Activated gamma-delta T cell (primary cell): Measurements from ENCODE around the gene RDH13.
A peak's percentile ranks its signal among the peaks of the same experiment; 100 is the strongest.
"Not testable (repeated sequence)": the region's sequence is repeated elsewhere in the genome, so short reads cannot be mapped to it uniquely, and the experiment has no call there.

ENCODE experiments used
- DNase-seq: peaks from one replicate; lab custom pipeline; 2025; lab: John Stamatoyannopoulos, UW
- total RNA-seq, 2 donors: gene quantifications; one replicate each; lab custom pipeline; 2026; lab: John Stamatoyannopoulos, UW

The RDH13 gene, protein sequence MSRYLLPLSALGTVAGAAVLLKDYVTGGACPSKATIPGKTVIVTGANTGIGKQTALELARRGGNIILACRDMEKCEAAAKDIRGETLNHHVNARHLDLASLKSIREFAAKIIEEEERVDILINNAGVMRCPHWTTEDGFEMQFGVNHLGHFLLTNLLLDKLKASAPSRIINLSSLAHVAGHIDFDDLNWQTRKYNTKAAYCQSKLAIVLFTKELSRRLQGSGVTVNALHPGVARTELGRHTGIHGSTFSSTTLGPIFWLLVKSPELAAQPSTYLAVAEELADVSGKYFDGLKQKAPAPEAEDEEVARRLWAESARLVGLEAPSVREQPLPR
- 14.0 to 15.6 reads per million in 2 donors for total RNA-seq

GRCh38 chr19:55062735-55063491 is at the start of gene RDH13:
RDH13 (minus strand) TSS chr19:55063148; CDS start chr19:55063032, 116 bp downstream.
- DNase-seq = peak; percentile 95

DNA sequence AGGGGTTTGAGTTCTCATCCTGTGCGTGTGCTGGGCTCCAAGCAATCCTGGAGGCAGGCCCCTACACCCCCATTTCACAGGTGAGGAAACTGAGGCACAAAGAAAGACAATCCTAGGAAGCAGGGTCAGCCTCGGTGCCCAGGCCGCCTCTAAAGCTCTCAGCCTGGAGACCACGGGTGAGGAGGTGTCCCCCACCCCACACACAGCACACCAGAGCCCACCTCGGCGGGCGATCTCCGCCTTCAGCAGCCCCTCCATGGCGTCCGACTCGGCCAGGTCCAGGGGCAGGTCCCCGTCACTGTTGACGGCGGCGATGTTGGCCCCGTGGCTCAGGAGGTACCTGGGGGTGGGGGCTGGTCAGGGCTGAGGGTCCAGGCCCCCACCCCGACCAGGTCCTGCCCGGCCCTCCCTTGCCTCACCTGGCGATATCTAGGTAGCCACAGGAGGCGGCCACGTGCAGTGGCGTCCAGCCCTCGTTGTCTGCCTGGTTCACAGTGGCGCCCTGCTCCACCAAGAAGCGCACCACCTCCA is 49.4 kb upstream of the RDH13 start:
- no peak for DNase-seq

DNA sequence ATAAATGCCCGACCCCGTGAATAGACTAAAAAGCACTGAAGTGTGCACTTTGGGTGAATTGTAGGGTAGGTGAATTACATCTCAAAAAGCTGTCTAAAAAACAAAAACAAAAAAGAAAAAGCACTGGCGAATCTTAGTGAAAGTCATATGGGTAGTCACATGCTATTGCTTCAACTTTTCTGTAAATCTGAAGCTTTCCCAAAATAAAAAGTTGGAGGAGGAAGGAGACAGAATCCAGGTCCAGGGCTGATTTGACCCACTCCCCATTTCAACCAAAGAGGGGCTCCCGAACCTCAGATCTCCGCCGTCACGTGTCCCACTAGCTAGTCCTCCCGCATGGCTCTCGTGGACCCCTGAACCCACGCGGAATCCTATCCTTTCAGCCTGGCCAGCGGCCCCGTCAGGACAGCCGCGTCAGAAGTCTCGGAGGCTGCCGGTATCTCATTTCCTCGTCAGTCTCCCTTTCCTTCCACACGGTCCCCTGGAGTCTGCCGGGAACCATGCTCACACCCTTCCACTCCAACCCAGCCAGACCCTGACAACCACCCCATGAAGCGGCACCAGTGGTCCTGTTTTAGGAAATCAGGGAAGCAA is 48.4 kb upstream of the RDH13 start:
- DNase-seq = no peak

GRCh38 chr19:55109527-55110291 is 46.8 kb upstream of the RDH13 start:
- no peak for DNase-seq

GRCh38 chr19:55107252-55107651 is 44.3 kb upstream of the RDH13 start:
- DNase-seq = not testable (repeated sequence)

- no peak for DNase-seq
Observed at GRCh38 chr19:55106591-55106990, 43.6 kb upstream of the RDH13 start.

DNA sequence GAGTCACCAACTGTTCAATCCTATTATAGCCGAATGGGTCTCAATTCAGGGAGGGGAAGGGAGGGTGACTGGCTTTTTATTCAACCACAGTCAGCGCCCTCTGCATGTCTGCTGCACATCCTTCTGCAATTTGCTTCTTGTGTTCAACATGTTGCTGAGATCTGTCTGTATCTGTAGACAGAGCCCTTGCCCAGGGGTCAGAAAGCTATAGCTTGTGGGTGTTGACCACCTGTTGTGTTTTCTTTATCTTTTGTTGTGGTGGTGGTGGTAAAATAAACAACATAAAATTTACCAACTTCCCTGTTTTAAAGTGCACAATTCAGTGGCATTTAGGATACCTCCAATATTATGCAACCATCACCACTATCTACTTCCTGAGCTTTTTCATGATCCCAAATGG is 42.3 kb upstream of the RDH13 start:
- DNase-seq = no peak

GRCh38 chr19:55103190-55103589 is 40.2 kb upstream of the RDH13 start:
- DNase-seq = no peak

GRCh38 chr19:55101261-55101660 is 38.3 kb upstream of the RDH13 start:
- DNase-seq = no peak

DNA sequence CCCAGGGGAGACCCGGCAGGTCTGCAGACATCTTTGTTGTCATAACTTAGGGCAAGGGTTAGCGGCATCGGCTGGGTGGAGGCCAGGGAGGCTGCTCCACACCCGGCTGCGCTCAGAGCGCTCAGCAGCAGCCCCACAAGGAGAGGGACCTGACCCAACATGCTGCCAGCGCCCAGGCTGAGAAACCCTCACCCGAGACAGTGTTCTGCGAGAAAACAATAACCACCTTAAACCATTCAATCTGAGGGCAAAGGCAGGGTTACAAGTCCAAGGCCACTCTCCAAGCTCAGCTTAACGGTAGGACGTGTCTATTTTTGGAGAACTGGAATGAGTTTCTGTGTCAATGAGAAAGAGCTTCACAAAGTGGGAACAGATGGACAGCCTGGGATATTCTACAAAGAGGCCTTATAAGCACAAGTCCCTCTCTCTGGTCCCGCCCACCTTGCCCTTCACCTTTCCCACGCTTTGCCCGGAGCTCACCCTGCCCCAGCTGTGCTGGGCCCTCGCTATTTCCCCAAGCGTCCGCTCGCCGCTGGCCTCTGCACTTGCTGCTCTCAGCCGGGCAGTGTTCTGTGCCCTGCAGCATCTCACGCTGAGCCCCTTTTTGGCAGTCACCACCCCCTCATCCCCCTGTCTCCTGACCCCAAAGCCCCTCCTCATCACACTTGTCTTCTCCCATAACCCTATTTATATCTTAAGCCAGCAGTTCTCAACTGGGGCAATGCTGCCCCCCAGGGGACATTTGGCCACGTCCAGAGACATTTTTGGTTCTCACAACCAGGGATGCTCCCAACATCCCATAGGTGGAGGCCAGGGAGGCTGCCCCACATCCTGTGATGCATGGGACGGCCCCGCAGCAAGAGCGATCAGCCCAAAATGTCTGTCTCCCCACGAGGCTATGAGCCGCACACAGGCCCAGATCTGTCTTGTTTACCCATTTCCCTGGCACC is 36.9 kb upstream of the RDH13 start:
- DNase-seq = no peak

DNA sequence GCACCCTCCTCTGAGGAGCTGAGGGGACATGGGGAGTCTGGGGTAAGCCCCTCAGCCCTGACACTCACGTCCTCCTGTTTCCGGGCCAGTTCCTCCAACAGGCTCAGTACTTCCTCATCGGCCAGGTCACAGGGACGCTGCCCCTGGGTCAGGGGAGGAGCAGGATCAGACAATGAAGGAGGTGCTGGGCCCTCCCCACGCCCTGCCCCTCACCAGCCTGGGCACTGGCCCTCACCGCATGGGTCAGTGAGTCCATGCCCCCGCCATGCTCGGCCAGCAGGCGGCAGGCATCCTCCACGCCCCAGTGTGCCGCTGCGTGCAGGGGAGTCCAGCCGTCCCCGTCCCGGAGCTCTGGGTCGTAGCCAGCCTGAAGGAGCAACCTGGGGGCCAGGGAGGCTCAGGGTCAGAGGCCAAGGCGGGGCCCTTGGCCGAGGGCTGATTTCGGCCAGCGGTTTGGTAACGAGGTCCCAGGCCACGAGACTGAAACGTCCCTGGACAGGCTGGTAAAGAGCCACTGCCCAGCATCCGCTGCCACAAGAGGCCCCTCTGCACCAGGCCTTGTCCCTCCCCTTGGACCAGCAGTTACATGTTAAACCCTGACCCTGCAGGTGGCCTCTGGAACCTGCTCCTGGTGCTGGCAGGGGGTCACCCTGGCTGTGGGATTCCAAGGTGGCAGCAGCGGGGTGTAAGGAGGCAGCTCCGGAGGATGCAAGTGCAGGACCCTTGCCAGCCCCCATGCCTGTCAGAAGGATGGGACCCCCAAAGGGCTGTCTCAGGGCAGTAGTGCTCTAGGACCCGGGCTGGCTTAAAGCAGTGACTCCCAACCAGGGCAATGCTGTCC is 36.0 kb upstream of the RDH13 start:
- no peak for DNase-seq

DNA sequence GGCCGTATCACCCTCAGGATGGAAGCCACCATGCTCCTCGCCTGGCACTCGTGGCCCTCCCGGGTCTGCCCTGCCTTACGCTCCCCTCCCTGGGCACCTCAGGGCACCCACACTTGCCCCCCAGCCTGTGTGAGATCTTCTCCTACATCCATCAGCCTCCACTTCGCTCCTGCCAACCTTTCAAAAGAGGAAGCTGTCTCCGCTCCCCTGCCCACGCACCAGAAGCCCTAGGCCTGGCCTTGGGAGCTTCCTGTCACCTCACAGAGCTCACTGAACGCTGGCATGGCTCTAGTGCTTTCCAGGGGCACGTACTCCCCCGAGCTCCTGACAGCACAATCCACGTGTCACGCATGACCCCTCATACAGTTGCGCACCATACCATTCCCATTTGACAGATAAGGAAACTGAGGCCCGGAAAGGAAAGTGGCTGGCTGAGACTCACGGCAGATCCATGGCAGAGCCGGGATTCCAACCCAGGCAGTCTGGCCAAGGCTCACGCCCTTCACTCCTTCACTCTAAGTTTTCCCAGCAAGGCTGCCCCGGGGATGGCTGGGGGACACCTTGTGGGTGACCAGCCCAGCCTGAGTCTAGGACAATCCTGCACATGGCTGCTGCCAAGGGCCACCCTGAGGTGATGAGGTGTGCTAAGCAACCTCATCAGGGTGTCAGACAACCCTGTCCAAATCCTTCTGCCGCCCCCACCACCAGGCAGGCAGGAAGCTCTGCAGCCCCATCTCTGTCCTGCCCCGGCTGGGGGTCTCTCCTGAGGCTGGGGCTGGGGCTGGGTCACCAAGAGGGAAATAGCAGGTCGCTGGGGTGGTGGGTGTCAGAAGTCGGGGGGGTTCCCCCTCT is 35.1 kb upstream of the RDH13 start:
- DNase-seq = no peak

DNA sequence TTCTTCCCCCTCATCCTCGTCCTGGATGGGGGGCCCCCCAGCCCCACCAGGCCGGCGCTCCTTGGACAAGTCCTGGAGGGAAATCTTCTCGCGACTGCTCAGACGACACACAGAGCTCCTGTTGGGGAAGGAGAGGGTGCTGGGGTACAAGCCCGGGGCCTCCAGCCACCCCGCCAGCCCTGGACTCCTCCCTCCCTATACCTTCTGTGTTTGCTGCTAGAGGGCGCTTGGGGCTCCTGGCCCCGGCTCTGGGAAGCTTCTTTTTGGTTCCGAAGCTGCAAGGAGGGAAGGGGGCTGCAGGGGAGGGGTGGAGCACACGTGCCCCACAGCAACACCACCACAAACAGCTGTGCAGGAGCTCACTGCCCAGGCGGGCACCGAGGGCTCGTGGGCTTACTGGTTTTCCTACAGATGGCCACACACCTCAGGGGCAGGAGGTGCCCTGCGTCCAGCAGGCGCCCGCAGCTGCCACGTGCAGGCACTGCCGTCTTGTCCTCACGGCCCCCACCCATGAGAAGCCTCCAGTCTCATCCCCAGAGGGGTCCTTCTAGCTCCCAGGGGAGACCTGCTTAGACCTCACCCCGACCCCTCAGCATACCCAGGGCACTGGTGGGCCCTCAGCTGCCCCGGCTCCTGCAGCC is 33.2 kb upstream of the RDH13 start:
- DNase-seq = no peak

DNA sequence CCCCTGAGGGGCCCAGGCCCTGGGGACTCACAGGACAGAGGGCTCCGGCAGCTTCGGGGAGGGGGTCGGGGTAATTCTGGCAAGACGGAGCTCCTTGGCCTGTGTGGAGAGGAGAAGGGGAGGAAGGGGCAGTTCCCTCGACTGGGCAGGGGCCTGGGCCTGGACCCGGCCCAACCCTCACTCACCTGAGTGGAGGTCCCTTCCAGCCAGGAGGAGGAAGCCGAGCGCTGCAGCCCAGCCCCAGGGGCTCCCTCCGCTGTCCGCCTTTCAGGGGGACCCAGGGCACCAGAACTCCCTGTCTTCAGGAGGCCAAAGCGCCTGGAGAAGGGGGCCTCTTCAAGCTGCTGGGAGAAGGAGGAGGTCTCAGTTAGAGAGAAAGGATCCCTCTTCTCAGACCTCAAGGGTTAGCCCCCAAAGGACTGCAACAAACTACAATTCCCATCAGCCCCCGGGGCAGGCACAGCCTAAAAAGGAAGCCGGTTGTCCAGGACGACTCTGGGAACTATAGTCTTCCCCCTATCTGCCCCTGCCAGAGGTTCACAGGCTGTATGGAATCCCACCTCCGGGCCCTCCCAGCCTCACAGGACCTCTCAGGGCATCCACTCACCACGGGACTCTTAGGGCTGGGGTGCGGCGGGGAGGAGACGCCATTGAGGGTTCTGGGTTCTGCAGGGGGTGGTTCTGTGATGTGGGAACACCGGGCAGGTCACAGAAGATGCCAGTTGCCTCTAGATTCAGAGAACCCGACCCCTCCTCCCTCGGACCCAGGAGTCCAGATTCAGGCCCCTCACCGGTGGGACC is 32.5 kb upstream of the RDH13 start:
- DNase-seq = no peak

GRCh38 chr19:55094456-55095259 is 31.7 kb upstream of the RDH13 start:
- DNase-seq = no peak
